PC-3 (cell line): ENCODE results near the gene KRT80.

Source experiments
- EZH2 ChIP-seq: fragments of 300-600 bp; sonication (generic); IDR thresholded peaks from one replicate; pipeline ENCODE4 v1.6.1; 2017; ENCODE audit warnings: antibody characterized with exemption, mild to moderate bottlenecking, low read length; ENCODE audit not compliant: unreplicated experiment
- EZH2phosphoT487 ChIP-seq: fragments of 300-600 bp; sonication (generic); IDR thresholded peaks from 2 replicates; pipeline ENCODE4 v1.6.1; 2018; ENCODE audit warnings: mild to moderate bottlenecking, antibody characterized with exemption, low read length, borderline replicate concordance
- TF ChIP-seq, protein P1 (sequence below): fragments of 300-600 bp; sonication (generic); conservative IDR thresholded peaks from 2 replicates; pipeline ENCODE4 v1.5.1; 2017; ENCODE audit warnings: antibody characterized with exemption, low read depth, mild to moderate bottlenecking, low read length

DNA sequence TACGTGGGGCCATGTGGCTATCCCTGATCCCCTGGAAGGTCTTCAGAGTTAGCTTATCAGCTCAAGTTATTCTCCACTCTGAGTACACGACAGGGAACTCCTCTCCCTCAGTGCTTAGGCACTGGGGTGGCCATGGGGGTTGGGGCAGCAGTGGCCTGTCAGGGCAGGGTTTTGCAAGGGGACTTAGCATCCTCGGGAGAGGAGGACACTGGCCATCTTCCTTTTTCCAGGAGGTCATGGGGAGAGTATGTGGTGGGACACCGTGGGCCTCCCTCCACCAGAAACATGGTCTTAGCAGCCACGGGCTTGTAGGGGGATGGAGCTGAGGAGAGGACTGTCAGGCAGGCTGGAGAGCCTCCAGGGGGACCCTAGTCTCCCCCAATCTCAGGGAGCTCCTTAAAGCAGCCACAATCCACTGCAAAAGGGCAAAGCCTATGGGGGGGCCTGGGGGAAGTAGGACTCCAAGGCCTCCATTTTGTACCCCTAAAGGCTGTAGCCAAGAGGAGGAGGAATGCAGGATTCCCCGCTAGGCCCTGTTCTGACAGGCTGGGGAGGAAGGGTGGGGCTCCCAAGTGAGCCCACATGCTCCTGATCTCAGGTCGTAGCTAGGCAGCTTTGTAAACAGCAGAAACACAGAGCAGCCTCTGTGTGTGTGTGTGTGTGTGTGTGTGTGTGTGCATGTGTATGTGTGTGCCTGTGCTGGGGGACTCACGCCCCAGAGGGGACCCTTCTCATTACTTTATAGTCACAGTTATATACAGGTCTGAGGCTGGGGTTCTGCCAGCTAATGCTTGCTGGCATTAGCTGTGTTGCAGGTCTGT, 36.6 kb downstream of the KRT80 start:
- TF ChIP-seq, protein P1, sequence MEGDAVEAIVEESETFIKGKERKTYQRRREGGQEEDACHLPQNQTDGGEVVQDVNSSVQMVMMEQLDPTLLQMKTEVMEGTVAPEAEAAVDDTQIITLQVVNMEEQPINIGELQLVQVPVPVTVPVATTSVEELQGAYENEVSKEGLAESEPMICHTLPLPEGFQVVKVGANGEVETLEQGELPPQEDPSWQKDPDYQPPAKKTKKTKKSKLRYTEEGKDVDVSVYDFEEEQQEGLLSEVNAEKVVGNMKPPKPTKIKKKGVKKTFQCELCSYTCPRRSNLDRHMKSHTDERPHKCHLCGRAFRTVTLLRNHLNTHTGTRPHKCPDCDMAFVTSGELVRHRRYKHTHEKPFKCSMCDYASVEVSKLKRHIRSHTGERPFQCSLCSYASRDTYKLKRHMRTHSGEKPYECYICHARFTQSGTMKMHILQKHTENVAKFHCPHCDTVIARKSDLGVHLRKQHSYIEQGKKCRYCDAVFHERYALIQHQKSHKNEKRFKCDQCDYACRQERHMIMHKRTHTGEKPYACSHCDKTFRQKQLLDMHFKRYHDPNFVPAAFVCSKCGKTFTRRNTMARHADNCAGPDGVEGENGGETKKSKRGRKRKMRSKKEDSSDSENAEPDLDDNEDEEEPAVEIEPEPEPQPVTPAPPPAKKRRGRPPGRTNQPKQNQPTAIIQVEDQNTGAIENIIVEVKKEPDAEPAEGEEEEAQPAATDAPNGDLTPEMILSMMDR, result no peak
- no peak for TF ChIP-seq EZH2
- no peak for TF ChIP-seq EZH2phosphoT487
